ENCODE measurements around the gene HMCN2.

GRCh38 chr9:130478152-130478551, 212.6 kb downstream of the HMCN2 start:
- no peak for TF ChIP-seq EZH2 (IDR thresholded peaks at IDR 0.05)
- no peak for TF ChIP-seq POLR2AphosphoS5 (IDR thresholded peaks at IDR 0.05; ENCODE audit: borderline replicate concordance, low read depth, low read length)
- TF ChIP-seq FOXP2 (optimal IDR thresholded peaks at IDR 0.05; ENCODE audit: control extremely low read depth, extremely low read length, insufficient read depth), result no peak
